HEK293 (cell line): Measurements from ENCODE around the gene ITPR3.

Source experiments
- BCL11A ChIP-seq: fragments of 450-650 bp; formaldehyde crosslinking; IDR thresholded peaks from 2 replicates; pipeline ENCODE4 v1.5.1; 2016; ENCODE audit warnings: low read depth, missing biosample characterization, missing genetic modification characterization
- ELK4 ChIP-seq: IDR thresholded peaks from 2 replicates; pipeline ENCODE4 v1.6.1; 2011; ENCODE audit warnings: mild to moderate bottlenecking, low read depth, low read length, borderline replicate concordance
- KLF1 ChIP-seq: fragments of 450-650 bp; formaldehyde crosslinking; IDR thresholded peaks from 2 replicates; pipeline ENCODE4 v1.5.1; 2016; ENCODE audit warnings: missing biosample characterization, missing genetic modification characterization
- KLF10 ChIP-seq: fragments of 450-650 bp; IDR thresholded peaks from 2 replicates; pipeline ENCODE4 v1.5.1; 2018; ENCODE audit warnings: missing biosample characterization, mild to moderate bottlenecking, missing genetic modification characterization
- KLF7 ChIP-seq: fragments of 450-650 bp; formaldehyde crosslinking; IDR thresholded peaks from 2 replicates; pipeline ENCODE4 v1.5.1; 2016; ENCODE audit warnings: missing biosample characterization, missing genetic modification characterization, borderline replicate concordance
- REPIN1 ChIP-seq: fragments of 450-650 bp; formaldehyde crosslinking; IDR thresholded peaks from 2 replicates; pipeline ENCODE4 v1.5.1; 2017; ENCODE audit warnings: missing biosample characterization, missing genetic modification characterization, low read depth
- YY1 ChIP-seq: fragments of 450-650 bp; formaldehyde crosslinking; IDR thresholded peaks from 2 replicates; pipeline ENCODE4 v1.5.1; 2018; ENCODE audit warnings: missing biosample characterization, missing genetic modification characterization
- ZFP3 ChIP-seq: fragments of 450-650 bp; formaldehyde crosslinking; IDR thresholded peaks from 2 replicates; pipeline ENCODE4 v1.5.1; 2016; ENCODE audit warnings: low read depth, missing biosample characterization, missing genetic modification characterization
- ZNF10 ChIP-seq: fragments of 450-650 bp; formaldehyde crosslinking; IDR thresholded peaks from 2 replicates; pipeline ENCODE4 v1.5.1; 2017; ENCODE audit warnings: missing biosample characterization, missing genetic modification characterization
- ZNF132 ChIP-seq: fragments of 450-650 bp; formaldehyde crosslinking; IDR thresholded peaks from 2 replicates; pipeline ENCODE4 v1.5.1; 2017; ENCODE audit warnings: missing biosample characterization, missing genetic modification characterization, borderline replicate concordance
- ZNF174 ChIP-seq: fragments of 450-650 bp; formaldehyde crosslinking; IDR thresholded peaks from 2 replicates; pipeline ENCODE4 v1.5.0; 2017; ENCODE audit warnings: missing biosample characterization, mild to moderate bottlenecking, missing genetic modification characterization
- ZNF214 ChIP-seq: fragments of 450-650 bp; formaldehyde crosslinking; IDR thresholded peaks from 2 replicates; pipeline ENCODE4 v1.5.1; 2017; ENCODE audit warnings: missing biosample characterization, mild to moderate bottlenecking, missing genetic modification characterization, borderline replicate concordance
- ZNF221 ChIP-seq: fragments of 450-650 bp; formaldehyde crosslinking; IDR thresholded peaks from 2 replicates; pipeline ENCODE4 v1.5.1; 2017; ENCODE audit warnings: missing biosample characterization, missing genetic modification characterization, borderline replicate concordance
- ZNF223 ChIP-seq: fragments of 450-650 bp; formaldehyde crosslinking; IDR thresholded peaks from 2 replicates; pipeline ENCODE4 v1.5.1; 2016; ENCODE audit warnings: missing biosample characterization, missing genetic modification characterization
- ZNF366 ChIP-seq: fragments of 450-650 bp; formaldehyde crosslinking; conservative IDR thresholded peaks from 2 replicates; pipeline ENCODE4 v1.5.1; 2016; ENCODE audit warnings: missing biosample characterization, missing genetic modification characterization
- ZNF529 ChIP-seq: fragments of 450-650 bp; formaldehyde crosslinking; IDR thresholded peaks from 2 replicates; pipeline ENCODE4 v1.5.1; 2017; ENCODE audit warnings: missing genetic modification characterization, missing biosample characterization; ENCODE audit not compliant: insufficient replicate concordance
- ZNF544 ChIP-seq: fragments of 450-650 bp; formaldehyde crosslinking; IDR thresholded peaks from 2 replicates; pipeline ENCODE4 v1.5.0; 2017; ENCODE audit warnings: missing biosample characterization, missing genetic modification characterization
- ZNF670 ChIP-seq: fragments of 450-650 bp; formaldehyde crosslinking; IDR thresholded peaks from 2 replicates; pipeline ENCODE4 v1.5.1; 2016; ENCODE audit warnings: missing biosample characterization, missing genetic modification characterization, low read depth
- ZNF677 ChIP-seq: fragments of 450-650 bp; IDR thresholded peaks from 2 replicates; pipeline ENCODE4 v1.5.0; 2018; ENCODE audit warnings: missing biosample characterization, mild to moderate bottlenecking, missing genetic modification characterization, moderate library complexity
- ZNF707 ChIP-seq: fragments of 450-650 bp; formaldehyde crosslinking; IDR thresholded peaks from 2 replicates; pipeline ENCODE4 v1.5.1; 2016; ENCODE audit warnings: missing biosample characterization, missing genetic modification characterization
- ZNF776 ChIP-seq: fragments of 450-650 bp; formaldehyde crosslinking; IDR thresholded peaks from 2 replicates; pipeline ENCODE4 v1.5.0; 2017; ENCODE audit warnings: missing biosample characterization, missing genetic modification characterization, borderline replicate concordance
- ZNF843 ChIP-seq: fragments of 450-650 bp; formaldehyde crosslinking; IDR thresholded peaks from 2 replicates; pipeline ENCODE4 v1.5.1; 2016; ENCODE audit warnings: missing biosample characterization, missing genetic modification characterization
- ZXDB ChIP-seq: fragments of 450-650 bp; formaldehyde crosslinking; IDR thresholded peaks from 2 replicates; pipeline ENCODE4 v1.5.1; 2016; ENCODE audit warnings: missing biosample characterization, missing genetic modification characterization
- TF ChIP-seq, protein P1 (sequence below): fragments of 450-650 bp; formaldehyde crosslinking; IDR thresholded peaks from 2 replicates; pipeline ENCODE4 v1.5.1; 2016; ENCODE audit warnings: missing biosample characterization, missing genetic modification characterization, borderline replicate concordance
- TF ChIP-seq, protein P2 (sequence below): fragments of 450-650 bp; formaldehyde crosslinking; IDR thresholded peaks from 2 replicates; pipeline ENCODE4 v1.5.1; 2017; ENCODE audit warnings: missing biosample characterization, missing genetic modification characterization
- TF ChIP-seq, protein P3 (sequence below): fragments of 450-650 bp; formaldehyde crosslinking; IDR thresholded peaks from 2 replicates; pipeline ENCODE4 v1.5.1; 2016; ENCODE audit warnings: missing biosample characterization, missing genetic modification characterization
- TF ChIP-seq, protein P4 (sequence below): fragments of 450-650 bp; formaldehyde crosslinking; IDR thresholded peaks from 2 replicates; pipeline ENCODE4 v1.5.1; 2016; ENCODE audit warnings: missing biosample characterization, missing genetic modification characterization

The ITPR3 gene

GRCh38 chr6:33711140-33712129, 90.3 kb downstream of the ITPR3 start, which contains the start of gene UQCC2 (continued):
- TF ChIP-seq, protein P1, sequence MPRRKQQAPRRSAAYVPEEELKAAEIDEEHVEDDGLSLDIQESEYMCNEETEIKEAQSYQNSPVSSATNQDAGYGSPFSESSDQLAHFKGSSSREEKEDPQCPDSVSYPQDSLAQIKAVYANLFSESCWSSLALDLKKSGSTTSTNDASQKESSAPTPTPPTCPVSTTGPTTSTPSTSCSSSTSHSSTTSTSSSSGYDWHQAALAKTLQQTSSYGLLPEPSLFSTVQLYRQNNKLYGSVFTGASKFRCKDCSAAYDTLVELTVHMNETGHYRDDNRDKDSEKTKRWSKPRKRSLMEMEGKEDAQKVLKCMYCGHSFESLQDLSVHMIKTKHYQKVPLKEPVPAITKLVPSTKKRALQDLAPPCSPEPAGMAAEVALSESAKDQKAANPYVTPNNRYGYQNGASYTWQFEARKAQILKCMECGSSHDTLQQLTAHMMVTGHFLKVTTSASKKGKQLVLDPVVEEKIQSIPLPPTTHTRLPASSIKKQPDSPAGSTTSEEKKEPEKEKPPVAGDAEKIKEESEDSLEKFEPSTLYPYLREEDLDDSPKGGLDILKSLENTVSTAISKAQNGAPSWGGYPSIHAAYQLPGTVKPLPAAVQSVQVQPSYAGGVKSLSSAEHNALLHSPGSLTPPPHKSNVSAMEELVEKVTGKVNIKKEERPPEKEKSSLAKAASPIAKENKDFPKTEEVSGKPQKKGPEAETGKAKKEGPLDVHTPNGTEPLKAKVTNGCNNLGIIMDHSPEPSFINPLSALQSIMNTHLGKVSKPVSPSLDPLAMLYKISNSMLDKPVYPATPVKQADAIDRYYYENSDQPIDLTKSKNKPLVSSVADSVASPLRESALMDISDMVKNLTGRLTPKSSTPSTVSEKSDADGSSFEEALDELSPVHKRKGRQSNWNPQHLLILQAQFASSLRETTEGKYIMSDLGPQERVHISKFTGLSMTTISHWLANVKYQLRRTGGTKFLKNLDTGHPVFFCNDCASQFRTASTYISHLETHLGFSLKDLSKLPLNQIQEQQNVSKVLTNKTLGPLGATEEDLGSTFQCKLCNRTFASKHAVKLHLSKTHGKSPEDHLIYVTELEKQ (tag by site-specific recombination), result no peak
- TF ChIP-seq ZNF677 (tag by site-specific recombination) (no peak), ZNF707 (tag by site-specific recombination) (no peak), KLF7 (tag by site-specific recombination) (0 out of 2 replicates have a peak, but pooled peaks have one; percentile 73), YY1 (tag by site-specific recombination) (peak; percentile 96), ZNF544 (tag by site-specific recombination) (no peak), ELK4 (no peak), ZNF223 (tag by site-specific recombination) (no peak), ZNF843 (0 out of 2 replicates have a peak, but pooled peaks have one; percentile 53), ZNF10 (tag by site-specific recombination) (no peak), REPIN1 (no peak), KLF1 (tag by site-specific recombination) (0 out of 2 replicates have a peak, but pooled peaks have one; percentile 61), ZNF366 (tag by site-specific recombination) (peak; percentile 89), ZXDB (tag by site-specific recombination) (peak; percentile 91; the same call in 1 of the 2 replicates), BCL11A (tag by site-specific recombination) (no peak), ZNF670 (no peak), ZNF529 (tag by site-specific recombination) (no peak), ZNF174 (tag by site-specific recombination) (no peak), KLF10 (peak; percentile 68; the same call in 1 of the 2 replicates), ZNF132 (tag by site-specific recombination) (no peak), ZNF221 (no peak), ZFP3 (tag by site-specific recombination) (no peak), ZNF214 (no peak), ZNF776 (no peak)
- TF ChIP-seq, protein P2, sequence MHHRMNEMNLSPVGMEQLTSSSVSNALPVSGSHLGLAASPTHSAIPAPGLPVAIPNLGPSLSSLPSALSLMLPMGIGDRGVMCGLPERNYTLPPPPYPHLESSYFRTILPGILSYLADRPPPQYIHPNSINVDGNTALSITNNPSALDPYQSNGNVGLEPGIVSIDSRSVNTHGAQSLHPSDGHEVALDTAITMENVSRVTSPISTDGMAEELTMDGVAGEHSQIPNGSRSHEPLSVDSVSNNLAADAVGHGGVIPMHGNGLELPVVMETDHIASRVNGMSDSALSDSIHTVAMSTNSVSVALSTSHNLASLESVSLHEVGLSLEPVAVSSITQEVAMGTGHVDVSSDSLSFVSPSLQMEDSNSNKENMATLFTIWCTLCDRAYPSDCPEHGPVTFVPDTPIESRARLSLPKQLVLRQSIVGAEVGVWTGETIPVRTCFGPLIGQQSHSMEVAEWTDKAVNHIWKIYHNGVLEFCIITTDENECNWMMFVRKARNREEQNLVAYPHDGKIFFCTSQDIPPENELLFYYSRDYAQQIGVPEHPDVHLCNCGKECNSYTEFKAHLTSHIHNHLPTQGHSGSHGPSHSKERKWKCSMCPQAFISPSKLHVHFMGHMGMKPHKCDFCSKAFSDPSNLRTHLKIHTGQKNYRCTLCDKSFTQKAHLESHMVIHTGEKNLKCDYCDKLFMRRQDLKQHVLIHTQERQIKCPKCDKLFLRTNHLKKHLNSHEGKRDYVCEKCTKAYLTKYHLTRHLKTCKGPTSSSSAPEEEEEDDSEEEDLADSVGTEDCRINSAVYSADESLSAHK (tag by site-specific recombination), result no peak
- TF ChIP-seq, protein P3, sequence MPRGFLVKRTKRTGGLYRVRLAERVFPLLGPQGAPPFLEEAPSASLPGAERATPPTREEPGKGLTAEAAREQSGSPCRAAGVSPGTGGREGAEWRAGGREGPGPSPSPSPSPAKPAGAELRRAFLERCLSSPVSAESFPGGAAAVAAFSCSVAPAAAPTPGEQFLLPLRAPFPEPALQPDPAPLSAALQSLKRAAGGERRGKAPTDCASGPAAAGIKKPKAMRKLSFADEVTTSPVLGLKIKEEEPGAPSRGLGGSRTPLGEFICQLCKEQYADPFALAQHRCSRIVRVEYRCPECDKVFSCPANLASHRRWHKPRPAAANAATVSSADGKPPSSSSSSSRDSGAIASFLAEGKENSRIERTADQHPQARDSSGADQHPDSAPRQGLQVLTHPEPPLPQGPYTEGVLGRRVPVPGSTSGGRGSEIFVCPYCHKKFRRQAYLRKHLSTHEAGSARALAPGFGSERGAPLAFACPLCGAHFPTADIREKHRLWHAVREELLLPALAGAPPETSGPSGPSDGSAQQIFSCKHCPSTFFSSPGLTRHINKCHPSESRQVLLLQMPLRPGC (tag by site-specific recombination), result no peak
- TF ChIP-seq, protein P4, sequence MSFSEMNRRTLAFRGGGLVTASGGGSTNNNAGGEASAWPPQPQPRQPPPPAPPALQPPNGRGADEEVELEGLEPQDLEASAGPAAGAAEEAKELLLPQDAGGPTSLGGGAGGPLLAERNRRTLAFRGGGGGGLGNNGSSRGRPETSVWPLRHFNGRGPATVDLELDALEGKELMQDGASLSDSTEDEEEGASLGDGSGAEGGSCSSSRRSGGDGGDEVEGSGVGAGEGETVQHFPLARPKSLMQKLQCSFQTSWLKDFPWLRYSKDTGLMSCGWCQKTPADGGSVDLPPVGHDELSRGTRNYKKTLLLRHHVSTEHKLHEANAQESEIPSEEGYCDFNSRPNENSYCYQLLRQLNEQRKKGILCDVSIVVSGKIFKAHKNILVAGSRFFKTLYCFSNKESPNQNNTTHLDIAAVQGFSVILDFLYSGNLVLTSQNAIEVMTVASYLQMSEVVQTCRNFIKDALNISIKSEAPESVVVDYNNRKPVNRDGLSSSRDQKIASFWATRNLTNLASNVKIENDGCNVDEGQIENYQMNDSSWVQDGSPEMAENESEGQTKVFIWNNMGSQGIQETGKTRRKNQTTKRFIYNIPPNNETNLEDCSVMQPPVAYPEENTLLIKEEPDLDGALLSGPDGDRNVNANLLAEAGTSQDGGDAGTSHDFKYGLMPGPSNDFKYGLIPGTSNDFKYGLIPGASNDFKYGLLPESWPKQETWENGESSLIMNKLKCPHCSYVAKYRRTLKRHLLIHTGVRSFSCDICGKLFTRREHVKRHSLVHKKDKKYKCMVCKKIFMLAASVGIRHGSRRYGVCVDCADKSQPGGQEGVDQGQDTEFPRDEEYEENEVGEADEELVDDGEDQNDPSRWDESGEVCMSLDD (tag by site-specific recombination), result peak; percentile 92
